Measurements from ENCODE around the gene CLIC5.

The CLIC5 gene

GRCh38 chr6:45990162-45990561 is 25.5 kb downstream of the CLIC5 start:
- Histone ChIP-seq H3K27ac (ENCODE audit: low read depth, low read length) (no peak overlapping the region), H3K4me3 (ENCODE audit: low read length) (no peak overlapping the region), H3K36me3 (ENCODE audit: insufficient read depth, low read length) (no peaks in the 10 kb centered on the region), H3K9me3 (ENCODE audit: insufficient read depth, low read depth, low read length) (no peaks in the 10 kb centered on the region), H3K4me1 (ENCODE audit: insufficient read depth, low read length) (no peaks in the 10 kb centered on the region), H3K27me3 (ENCODE audit: insufficient read depth, low read length) (no peaks in the 10 kb centered on the region), H3K9ac (ENCODE audit: low read depth, low read length) (no peak overlapping the region)
- 88% methylated on average over 1 of the region's 1 CpG for WGBS

GRCh38 chr6:45988635-45989034 is 27.0 kb downstream of the CLIC5 start:
- Histone ChIP-seq H3K36me3 (ENCODE audit: insufficient read depth, low read length) (no peaks in the 10 kb centered on the region), H3K4me1 (ENCODE audit: insufficient read depth, low read length) (no peaks in the 10 kb centered on the region), H3K27me3 (ENCODE audit: insufficient read depth, low read length) (no peaks in the 10 kb centered on the region), H3K4me3 (ENCODE audit: low read length) (no peak overlapping the region), H3K9me3 (ENCODE audit: insufficient read depth, low read depth, low read length) (no peaks in the 10 kb centered on the region), H3K27ac (ENCODE audit: low read depth, low read length) (no peak overlapping the region), H3K9ac (ENCODE audit: low read depth, low read length) (no peak overlapping the region)
- 88% methylated on average over 2 of the region's 2 CpGs for WGBS

GRCh38 chr6:45987856-45988255 is 27.8 kb downstream of the CLIC5 start:
- Histone ChIP-seq H3K27me3 (ENCODE audit: insufficient read depth, low read length) (no peaks in the 10 kb centered on the region), H3K9me3 (ENCODE audit: insufficient read depth, low read depth, low read length) (no peaks in the 10 kb centered on the region), H3K4me3 (ENCODE audit: low read length) (no peak overlapping the region), H3K4me1 (ENCODE audit: insufficient read depth, low read length) (no peaks in the 10 kb centered on the region), H3K36me3 (ENCODE audit: insufficient read depth, low read length) (no peaks in the 10 kb centered on the region), H3K27ac (ENCODE audit: low read depth, low read length) (no peak overlapping the region), H3K9ac (ENCODE audit: low read depth, low read length) (no peak overlapping the region)
- 100% methylated on average over 1 of the region's 1 CpG for WGBS

GRCh38 chr6:45986746-45987274 is 28.9 kb downstream of the CLIC5 start:
- H3K4me3 ChIP-seq (ENCODE audit: low read length), result no peak overlapping the region
- no peak overlapping the region for H3K9ac ChIP-seq (ENCODE audit: low read depth, low read length)
- no peak overlapping the region for H3K27ac ChIP-seq (ENCODE audit: low read depth, low read length)
- H3K36me3 ChIP-seq (ENCODE audit: insufficient read depth, low read length), result no peaks in the 10 kb centered on the region
- no peaks in the 10 kb centered on the region for H3K4me1 ChIP-seq (ENCODE audit: insufficient read depth, low read length)
- H3K27me3 ChIP-seq (ENCODE audit: insufficient read depth, low read length), result no peaks in the 10 kb centered on the region
- H3K9me3 ChIP-seq (ENCODE audit: insufficient read depth, low read depth, low read length), result no peaks in the 10 kb centered on the region

GRCh38 chr6:45984788-45985425 is 30.8 kb downstream of the CLIC5 start:
- Histone ChIP-seq H3K27me3 (ENCODE audit: insufficient read depth, low read length) (no peaks in the 10 kb centered on the region), H3K9ac (ENCODE audit: low read depth, low read length) (no peak overlapping the region), H3K27ac (ENCODE audit: low read depth, low read length) (no peak overlapping the region), H3K4me1 (ENCODE audit: insufficient read depth, low read length) (no peaks in the 10 kb centered on the region), H3K36me3 (ENCODE audit: insufficient read depth, low read length) (no peaks in the 10 kb centered on the region), H3K9me3 (ENCODE audit: insufficient read depth, low read depth, low read length) (no peaks in the 10 kb centered on the region), H3K4me3 (ENCODE audit: low read length) (no peak overlapping the region)
- WGBS, result 93% methylated on average over 5 of the region's 5 CpGs

DNA sequence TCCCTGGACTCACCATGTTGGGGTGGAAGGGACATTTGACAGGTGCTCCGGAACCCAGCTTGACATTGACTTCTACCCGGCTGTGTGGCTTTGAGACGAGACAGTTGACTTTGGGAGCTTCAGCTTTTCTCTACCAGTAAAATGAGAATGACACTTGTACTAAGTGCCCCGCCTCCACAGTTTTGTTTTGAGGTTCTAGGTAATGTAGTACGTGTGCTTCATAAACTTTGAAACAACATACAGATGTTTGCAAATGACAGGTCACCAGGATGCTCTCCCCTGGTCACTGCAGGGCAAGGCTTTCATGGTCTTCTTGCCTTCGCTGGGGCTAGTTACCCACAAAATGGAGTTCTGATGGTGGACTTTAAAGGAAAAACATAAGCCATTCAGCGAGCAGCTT is 31.3 kb downstream of the CLIC5 start:
- H3K4me3 ChIP-seq (ENCODE audit: low read length), result no peak overlapping the region
- H3K9me3 ChIP-seq (ENCODE audit: insufficient read depth, low read depth, low read length), result no peaks in the 10 kb centered on the region
- 92% methylated on average over 7 of the region's 7 CpGs for WGBS
- H3K27ac ChIP-seq (ENCODE audit: low read depth, low read length), result no peak overlapping the region
- no peaks in the 10 kb centered on the region for H3K27me3 ChIP-seq (ENCODE audit: insufficient read depth, low read length)
- no peaks in the 10 kb centered on the region for H3K36me3 ChIP-seq (ENCODE audit: insufficient read depth, low read length)
- no peaks in the 10 kb centered on the region for H3K4me1 ChIP-seq (ENCODE audit: insufficient read depth, low read length)
- H3K9ac ChIP-seq (ENCODE audit: low read depth, low read length), result no peak overlapping the region

- no peaks in the 10 kb centered on the region for H3K36me3 ChIP-seq (ENCODE audit: insufficient read depth, low read length)
- H3K27ac ChIP-seq (ENCODE audit: low read depth, low read length), result no peak overlapping the region
- H3K27me3 ChIP-seq (ENCODE audit: insufficient read depth, low read length), result no peaks in the 10 kb centered on the region
- no peaks in the 10 kb centered on the region for H3K4me1 ChIP-seq (ENCODE audit: insufficient read depth, low read length)
- no peak overlapping the region for H3K9ac ChIP-seq (ENCODE audit: low read depth, low read length)
- 93% methylated on average over 1 of the region's 1 CpG for WGBS
- no peak overlapping the region for H3K4me3 ChIP-seq (ENCODE audit: low read length)
- H3K9me3 ChIP-seq (ENCODE audit: insufficient read depth, low read depth, low read length), result no peaks in the 10 kb centered on the region
Observed at GRCh38 chr6:45983062-45983461, 32.6 kb downstream of the CLIC5 start.

- H3K27ac ChIP-seq (ENCODE audit: low read depth, low read length), result no peak overlapping the region
- H3K9ac ChIP-seq (ENCODE audit: low read depth, low read length), result no peak overlapping the region
- no peaks in the 10 kb centered on the region for H3K27me3 ChIP-seq (ENCODE audit: insufficient read depth, low read length)
- H3K4me1 ChIP-seq (ENCODE audit: insufficient read depth, low read length), result no peaks in the 10 kb centered on the region
- H3K36me3 ChIP-seq (ENCODE audit: insufficient read depth, low read length), result no peaks in the 10 kb centered on the region
- no peak overlapping the region for H3K4me3 ChIP-seq (ENCODE audit: low read length)
- no peaks in the 10 kb centered on the region for H3K9me3 ChIP-seq (ENCODE audit: insufficient read depth, low read depth, low read length)
- WGBS, result 96% methylated on average over 7 of the region's 9 CpGs
Observed at GRCh38 chr6:45982280-45983036, 33.2 kb downstream of the CLIC5 start.

DNA sequence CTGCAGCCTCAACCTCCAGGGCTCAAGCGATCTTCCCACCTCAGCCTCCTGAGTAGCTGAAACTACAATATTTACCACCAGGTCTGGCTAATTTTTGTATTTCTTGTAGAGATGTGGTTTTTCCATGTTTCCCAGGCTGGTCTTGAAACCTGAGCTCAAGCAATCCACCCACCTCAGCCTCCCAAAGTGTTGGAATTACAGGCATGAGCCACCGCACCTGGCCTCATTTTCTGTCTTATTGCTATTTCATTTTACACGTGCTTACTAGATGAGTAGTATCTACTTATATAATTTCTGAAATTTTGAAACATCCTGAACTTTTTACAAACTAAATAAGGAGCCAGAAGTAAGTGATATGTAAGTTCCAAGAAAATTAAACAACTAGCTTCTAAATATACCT is 34.6 kb downstream of the CLIC5 start:
- H3K4me1 ChIP-seq (ENCODE audit: insufficient read depth, low read length), result no peaks in the 10 kb centered on the region
- no peak overlapping the region for H3K4me3 ChIP-seq (ENCODE audit: low read length)
- 100% methylated on average over 2 of the region's 3 CpGs for WGBS
- H3K9me3 ChIP-seq (ENCODE audit: insufficient read depth, low read depth, low read length), result no peaks in the 10 kb centered on the region
- H3K27me3 ChIP-seq (ENCODE audit: insufficient read depth, low read length), result no peaks in the 10 kb centered on the region
- H3K36me3 ChIP-seq (ENCODE audit: insufficient read depth, low read length), result no peaks in the 10 kb centered on the region
- H3K9ac ChIP-seq (ENCODE audit: low read depth, low read length), result no peak overlapping the region
- no peak overlapping the region for H3K27ac ChIP-seq (ENCODE audit: low read depth, low read length)

GRCh38 chr6:45979311-45979710 is 36.3 kb downstream of the CLIC5 start:
- H3K9ac ChIP-seq (ENCODE audit: low read depth, low read length), result no peak overlapping the region
- no peaks in the 10 kb centered on the region for H3K36me3 ChIP-seq (ENCODE audit: insufficient read depth, low read length)
- 86% methylated on average over 1 of the region's 2 CpGs for WGBS
- 0 out of 2 replicates have a peak, but pooled peaks cover 5% of the 10 kb centered on the region for H3K9me3 ChIP-seq (ENCODE audit: insufficient read depth, low read depth, low read length)
- no peak overlapping the region for H3K27ac ChIP-seq (ENCODE audit: low read depth, low read length)
- H3K27me3 ChIP-seq (ENCODE audit: insufficient read depth, low read length), result no peaks in the 10 kb centered on the region
- no peak overlapping the region for H3K4me3 ChIP-seq (ENCODE audit: low read length)
- H3K4me1 ChIP-seq (ENCODE audit: insufficient read depth, low read length), result no peaks in the 10 kb centered on the region

GRCh38 chr6:45974596-45974995 is 41.1 kb downstream of the CLIC5 start:
- Histone ChIP-seq H3K9me3 (ENCODE audit: insufficient read depth, low read depth, low read length) (0 out of 2 replicates have a peak, but pooled peaks cover 5% of the 10 kb centered on the region), H3K27me3 (ENCODE audit: insufficient read depth, low read length) (no peaks in the 10 kb centered on the region), H3K9ac (ENCODE audit: low read depth, low read length) (no peak overlapping the region), H3K27ac (ENCODE audit: low read depth, low read length) (no peak overlapping the region), H3K36me3 (ENCODE audit: insufficient read depth, low read length) (no peaks in the 10 kb centered on the region), H3K4me3 (ENCODE audit: low read length) (no peak overlapping the region), H3K4me1 (ENCODE audit: insufficient read depth, low read length) (peaks cover 7% of the 10 kb centered on the region; the same call in 1 of the 2 replicates)
